ENCODE results near the gene NADSYN1. TPM values are rescaled to one million over a fixed set of nuclear protein-coding genes. Genes with fewer than 3 reads are reported as not detected.
A peak's percentile ranks its signal among the peaks of the same experiment; 100 is the strongest.

Gene NADSYN1
- total RNA-seq, 1 donor from 2014 or later = 67.7 TPM

- no peak for ATAC-seq
Measured at GRCh38 chr11:71474141-71474770, 21.3 kb downstream of the NADSYN1 start.

- ATAC-seq = no peak
Measured at GRCh38 chr11:71474771-71475483, 21.9 kb downstream of the NADSYN1 start.

- no peak for ATAC-seq
Measured at GRCh38 chr11:71476031-71476430, 23.0 kb downstream of the NADSYN1 start.

GRCh38 chr11:71476926-71477640, 24.1 kb downstream of the NADSYN1 start:
- ATAC-seq = no peak

- ATAC-seq = no peak
Measured at GRCh38 chr11:71477641-71478527, 24.9 kb downstream of the NADSYN1 start.

GRCh38 chr11:71478528-71478840, 25.5 kb downstream of the NADSYN1 start:
- ATAC-seq = no peak

GRCh38 chr11:71481101-71481960, 28.3 kb downstream of the NADSYN1 start:
- peak; percentile 67 for ATAC-seq

- no peak for ATAC-seq
Measured at GRCh38 chr11:71482216-71482615, 29.2 kb downstream of the NADSYN1 start.

GRCh38 chr11:71482746-71483364, 29.9 kb downstream of the NADSYN1 start:
- peak; percentile 49 for ATAC-seq

- ATAC-seq = no peak
Measured at GRCh38 chr11:71483692-71484091, 30.7 kb downstream of the NADSYN1 start.

GRCh38 chr11:71484248-71485062, 31.5 kb downstream of the NADSYN1 start:
- ATAC-seq = no peak

GRCh38 chr11:71485063-71485399, 32.0 kb downstream of the NADSYN1 start:
- no peak for ATAC-seq

GRCh38 chr11:71485466-71485865, 32.5 kb downstream of the NADSYN1 start:
- ATAC-seq = no peak

GRCh38 chr11:71486320-71486719, 33.3 kb downstream of the NADSYN1 start:
- ATAC-seq = no peak

GRCh38 chr11:71488681-71489270, 35.8 kb downstream of the NADSYN1 start:
- no peak for ATAC-seq

GRCh38 chr11:71489311-71490043, 36.5 kb downstream of the NADSYN1 start:
- ATAC-seq = peak; percentile 37

GRCh38 chr11:71490044-71490730, 37.2 kb downstream of the NADSYN1 start:
- ATAC-seq = no peak

GRCh38 chr11:71490731-71491390, 37.9 kb downstream of the NADSYN1 start:
- no peak for ATAC-seq

Measured in esophagus mucosa (tissue), 1 donor.